Activated CD8-positive, alpha-beta memory T cell treated with anti-CD3 and anti-CD28 coated beads, Interleukin-2, amount 50 U/mL, for 1 hour (primary cell): ENCODE data around the gene PNMA8A.
"Not testable (repeated sequence)": the region's sequence is repeated elsewhere in the genome, so short reads cannot be mapped to it uniquely, and the experiment has no call there.

ENCODE experiments used
- DNase-seq: peaks from one replicate; pipeline ENCODE4 v3.0.0-alpha.2; 2020; ENCODE audit errors: extremely low read depth

Gene PNMA8A

GRCh38 chr19:46463516-46463915 lies 7.8 kb downstream of the PNMA8A start:
- DNase-seq = no peak

GRCh38 chr19:46461537-46461936 lies 9.8 kb downstream of the PNMA8A start:
- no peak for DNase-seq

GRCh38 chr19:46460981-46461380 lies 10.4 kb downstream of the PNMA8A start:
- no peak for DNase-seq

GRCh38 chr19:46460055-46460454 lies 11.3 kb downstream of the PNMA8A start:
- DNase-seq = no peak

GRCh38 chr19:46456930-46457329 lies 14.4 kb downstream of the PNMA8A start:
- no peak for DNase-seq

- no peak for DNase-seq
These were observed 17.1 kb downstream of the PNMA8A start for GRCh38 chr19:46454244-46454643.

GRCh38 chr19:46453661-46454060 lies 17.7 kb downstream of the PNMA8A start:
- DNase-seq = no peak

GRCh38 chr19:46452186-46452585 lies 19.2 kb downstream of the PNMA8A start:
- DNase-seq = no peak

- no peak for DNase-seq
These were observed 20.0 kb downstream of the PNMA8A start for GRCh38 chr19:46451352-46451751.

- no peak for DNase-seq
These were observed 20.6 kb downstream of the PNMA8A start for GRCh38 chr19:46450737-46451136.

GRCh38 chr19:46449228-46449627 lies 22.1 kb downstream of the PNMA8A start:
- DNase-seq = no peak

GRCh38 chr19:46448601-46449000 lies 22.8 kb downstream of the PNMA8A start:
- DNase-seq = no peak

GRCh38 chr19:46447824-46448223 lies 23.5 kb downstream of the PNMA8A start:
- DNase-seq = no peak

GRCh38 chr19:46447006-46447405 lies 24.4 kb downstream of the PNMA8A start:
- no peak for DNase-seq

GRCh38 chr19:46446021-46446420 lies 25.3 kb downstream of the PNMA8A start:
- DNase-seq = no peak

GRCh38 chr19:46442808-46443450 lies 28.4 kb downstream of the PNMA8A start:
- DNase-seq = no peak

GRCh38 chr19:46441866-46442265 lies 29.5 kb downstream of the PNMA8A start:
- DNase-seq = no peak

GRCh38 chr19:46435689-46436088 lies 35.7 kb downstream of the PNMA8A start:
- DNase-seq = not testable (repeated sequence)

- no peak for DNase-seq
These were observed 36.4 kb downstream of the PNMA8A start for GRCh38 chr19:46435009-46435408.

- DNase-seq = not testable (repeated sequence)
These were observed 37.9 kb downstream of the PNMA8A start for GRCh38 chr19:46433470-46433869.

GRCh38 chr19:46431824-46432223 lies 39.5 kb downstream of the PNMA8A start:
- no peak for DNase-seq

- DNase-seq = no peak
These were observed 41.4 kb downstream of the PNMA8A start for GRCh38 chr19:46429999-46430398.

- no peak for DNase-seq
These were observed 42.9 kb downstream of the PNMA8A start, which contains the start of gene PNMA8C for GRCh38 chr19:46428239-46429135. PNMA8C (minus strand) TSS chr19:46428936; CDS start chr19:46428359, 577 bp downstream.
